GM19238 (cell line): ENCODE data around the gene TINAGL1.

Experiments
- DNase-seq: peaks from one replicate; pipeline ENCODE4 v3.0.0; 2011; ENCODE audit warnings: low spot score; ENCODE audit not compliant: insufficient read length

TINAGL1 gene

DNA sequence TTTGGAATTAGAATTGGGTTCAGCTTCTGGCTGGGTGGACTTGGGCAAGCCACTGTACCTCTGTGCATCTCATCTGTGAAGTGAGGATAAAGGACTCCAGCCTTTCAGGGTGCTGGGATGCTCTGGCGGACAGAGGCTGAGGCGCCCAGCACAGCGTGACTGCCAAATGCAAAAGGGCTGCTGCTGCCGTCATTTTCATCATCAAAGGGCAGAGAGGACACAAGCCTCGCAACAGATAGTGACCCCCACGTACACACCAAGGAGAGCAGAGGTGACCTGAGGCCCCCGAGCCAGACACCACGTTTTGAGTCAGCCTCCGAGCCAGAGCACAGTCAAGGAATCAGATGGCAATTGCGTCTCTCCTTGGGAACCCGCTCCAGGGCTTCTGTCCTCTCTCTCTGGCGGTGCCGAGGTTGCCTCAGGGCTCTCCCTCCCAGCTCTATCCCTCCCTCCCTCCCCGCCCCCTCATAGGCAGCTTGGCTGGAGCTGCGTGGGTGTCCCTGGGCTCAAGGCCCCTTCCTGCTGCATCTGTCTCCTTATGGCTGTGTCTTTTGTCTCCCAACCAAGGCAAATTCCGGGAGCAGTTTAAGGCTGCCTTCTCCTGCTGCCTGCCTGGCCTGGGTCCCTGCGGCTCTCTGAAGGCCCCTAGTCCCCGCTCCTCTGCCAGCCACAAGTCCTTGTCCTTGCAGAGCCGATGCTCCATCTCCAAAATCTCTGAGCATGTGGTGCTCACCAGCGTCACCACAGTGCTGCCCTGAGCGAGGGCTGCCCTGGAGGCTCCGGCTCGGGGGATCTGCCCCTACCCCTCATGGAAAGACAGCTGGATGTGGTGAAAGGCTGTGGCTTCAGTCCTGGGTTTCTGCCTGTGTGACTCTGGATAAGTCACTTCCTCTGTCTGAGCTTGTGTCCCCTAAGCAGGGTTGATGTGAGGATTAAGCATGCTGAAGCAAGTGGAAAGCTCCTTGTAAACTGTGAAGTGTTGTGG is 50.2 kb downstream of the TINAGL1 start:
- no peak for DNase-seq

DNA sequence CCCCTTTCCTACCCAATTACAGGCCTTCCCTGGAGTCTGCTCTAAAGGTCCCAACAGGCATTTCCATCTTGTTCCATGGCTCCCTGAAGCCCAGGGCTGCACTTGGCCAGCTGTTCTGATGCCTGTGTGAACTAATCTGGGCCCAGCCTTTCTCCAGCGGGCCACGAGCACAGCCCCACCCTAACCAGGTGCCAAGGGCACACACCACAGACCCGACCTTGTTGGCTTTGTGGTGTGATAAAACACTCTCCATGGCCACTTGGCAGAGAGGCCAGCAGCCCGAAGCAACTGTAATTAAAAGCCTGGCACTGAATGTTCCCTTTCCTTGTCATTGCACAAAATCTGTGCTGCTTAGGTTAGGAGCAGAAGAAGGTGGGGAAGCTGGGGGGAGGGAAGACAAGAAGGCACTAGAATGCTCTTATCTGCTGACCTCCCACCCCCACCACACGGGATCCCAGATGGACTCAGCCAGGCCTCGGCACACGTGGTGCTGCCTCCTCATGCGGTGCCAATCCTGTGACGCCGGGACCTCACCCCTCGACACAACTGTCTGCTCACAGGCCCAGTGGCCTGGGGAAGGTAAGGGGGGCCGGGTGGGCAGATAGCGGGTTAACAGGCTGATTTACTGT is 51.1 kb downstream of the TINAGL1 start:
- DNase-seq: no peak

DNA sequence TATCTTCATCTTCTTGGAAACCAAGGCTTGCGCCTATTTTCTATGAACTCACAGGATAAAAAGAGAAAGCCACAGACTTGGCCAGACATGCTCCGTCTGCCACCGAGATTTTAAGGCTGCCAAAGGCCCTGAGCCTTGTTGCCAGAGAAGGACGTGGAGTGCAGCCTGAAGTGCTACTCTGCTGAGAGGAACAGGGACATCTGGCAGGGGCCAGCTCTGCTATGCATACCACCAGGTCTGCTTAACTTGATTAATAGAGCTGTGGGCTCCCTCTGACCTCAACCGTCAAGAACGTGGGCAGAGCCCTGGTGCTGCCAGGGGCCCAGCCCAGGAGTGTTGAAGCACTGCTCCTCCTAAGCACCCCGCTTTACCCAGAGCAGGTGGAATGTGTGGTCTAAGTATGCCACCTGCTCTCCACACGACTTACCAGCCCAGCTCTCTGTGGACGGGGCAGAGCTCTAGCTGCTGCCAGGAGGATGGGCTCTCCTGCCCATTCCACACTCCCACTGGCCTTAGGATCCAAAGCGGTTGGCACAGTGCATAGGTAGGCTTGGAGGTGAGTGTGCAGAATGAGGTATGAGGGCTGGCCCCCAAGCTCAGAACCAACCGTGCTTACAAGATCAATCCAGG is 51.7 kb downstream of the TINAGL1 start:
- no peak for DNase-seq

DNA sequence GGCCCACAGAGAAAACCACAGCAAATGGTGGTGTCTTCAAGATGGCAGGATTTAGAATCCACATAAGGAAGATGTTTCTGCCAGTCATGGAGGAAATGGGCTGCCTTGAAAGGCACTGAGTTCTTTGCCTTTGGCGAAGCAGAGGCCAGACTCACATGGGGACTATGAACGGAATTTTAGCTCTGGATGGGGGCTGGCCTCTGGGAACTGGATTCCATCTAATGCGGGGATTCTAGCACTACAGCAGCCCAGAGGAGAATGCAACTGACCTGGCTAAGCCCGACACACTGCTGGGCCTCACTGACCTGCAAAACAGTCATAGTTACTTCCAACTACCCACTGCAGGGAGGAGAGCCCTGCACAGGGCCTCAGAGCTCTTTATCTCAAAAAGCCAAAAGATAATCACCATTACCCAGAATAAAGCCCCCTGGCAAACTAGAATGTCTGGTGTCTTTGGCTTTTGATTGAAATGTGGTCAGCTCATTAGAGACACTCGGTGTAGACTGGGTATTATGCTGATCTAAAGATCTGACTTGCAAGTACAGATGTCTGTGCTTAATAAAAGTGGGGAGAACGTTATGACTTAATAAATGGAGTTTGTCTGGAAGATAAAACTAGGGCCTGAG is 52.7 kb downstream of the TINAGL1 start:
- no peak for DNase-seq

DNA sequence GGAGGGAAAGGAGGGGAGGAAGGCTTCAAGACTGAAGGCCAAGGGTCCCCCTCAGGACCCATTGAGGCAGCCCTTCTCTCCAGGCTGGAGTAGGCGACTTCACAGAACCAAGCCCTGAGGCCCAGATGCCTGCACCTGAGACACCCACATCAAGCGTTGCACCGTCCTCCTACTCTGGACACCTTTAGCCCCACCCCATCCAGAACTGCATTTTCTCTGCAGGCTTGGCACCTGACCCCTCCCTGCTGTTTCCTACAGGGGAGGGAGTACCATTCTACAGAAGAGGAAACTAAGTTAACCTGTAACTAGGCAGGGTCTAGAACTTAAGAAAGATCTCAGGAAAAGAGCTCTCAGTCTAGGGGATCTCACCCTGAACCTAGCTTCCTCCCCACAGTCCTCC is 56.3 kb downstream of the TINAGL1 start:
- no peak for DNase-seq

DNA sequence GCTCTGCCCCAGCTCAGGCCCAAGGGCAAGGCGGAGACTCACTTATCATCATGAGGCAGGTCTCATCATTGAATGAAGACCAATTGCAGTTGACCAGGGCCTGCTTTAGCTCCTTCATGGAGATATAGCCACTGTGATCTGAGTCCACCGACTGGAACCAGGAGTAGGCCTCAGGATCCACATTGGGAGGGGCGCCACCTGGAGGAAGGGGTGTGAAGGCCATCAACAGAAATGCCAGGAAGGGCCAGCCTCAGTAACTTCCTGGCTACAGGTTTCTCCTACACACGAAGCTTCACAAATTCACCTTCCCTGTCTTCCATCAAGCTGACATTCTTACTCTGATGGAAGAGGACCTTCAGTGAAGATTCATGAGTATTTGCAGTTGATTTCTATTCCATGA is 56.8 kb downstream of the TINAGL1 start:
- no peak for DNase-seq
